CD4-positive, alpha-beta T cell (primary cell): Measurements from ENCODE around the gene CCDC194. TPM values are rescaled to one million over a fixed set of nuclear protein-coding genes. Genes with fewer than 3 reads are reported as not detected.
A peak's percentile ranks its signal among the peaks of the same experiment; 100 is the strongest.

Source experiments
- ATAC-seq: fragments of 200-7000 bp; cut with Tn5 transposase; one replicate; pipeline ENCODE4 v1.10.0; 2022; ENCODE audit warnings: mild to moderate bottlenecking; ENCODE audit not compliant: poor library complexity
- CTCF ChIA-PET: fragments of 350-600 bp; sonication (Branson Sonifier 250); formaldehyde crosslinking; loops from one replicate; lab custom pipeline; 2021; ENCODE audit warnings: antibody characterized with exemption, inconsistent platforms; lab: Charles Lee
- POLR2A ChIA-PET: fragments of 350-600 bp; sonication (Branson Sonifier 250); formaldehyde crosslinking; loops from one replicate; lab custom pipeline; 2021; ENCODE audit warnings: antibody characterized with exemption, inconsistent platforms; lab: Charles Lee
- DNase-seq, 14 experiments: peaks; one replicate each; pipeline ENCODE4 v3.0.0-alpha.2; 2013 to 2020; ENCODE audit warnings: mixed read lengths in 2 of 14
- H3K27ac ChIP-seq, 2 donors: one replicate each; pipeline versions ENCODE4 v1.5.1 to v1.7.0; 2013; ENCODE audit warnings: low read length in 2 of 2, low read depth in 1 of 2, mild to moderate bottlenecking in 1 of 2
- H3K27me3 ChIP-seq, 2 experiments: 1 replicate in 1 of 2; 2 replicates in 1 of 2; pipeline versions ENCODE4 v1.6.1 to v1.7.0; 2013; ENCODE audit warnings: low read length in 2 of 2, control low read depth in 1 of 2, mild to moderate bottlenecking in 1 of 2, moderate library complexity in 1 of 2; ENCODE audit not compliant: insufficient read depth in 2 of 2, control insufficient read depth in 1 of 2
- H3K36me3 ChIP-seq: one replicate; pipeline ENCODE4 v1.6.1; 2013; ENCODE audit warnings: low read length, control low read depth; ENCODE audit not compliant: insufficient read depth
- H3K4me1 ChIP-seq: one replicate; pipeline ENCODE4 v1.6.1; 2013; ENCODE audit warnings: low read length, control low read depth; ENCODE audit not compliant: insufficient read depth
- H3K4me3 ChIP-seq: one replicate; pipeline ENCODE4 v1.5.1; 2013; ENCODE audit warnings: mild to moderate bottlenecking, low read length, moderate library complexity
- H3K9me3 ChIP-seq, 2 experiments: 1 replicate in 1 of 2; 2 replicates in 1 of 2; pipeline versions ENCODE4 v1.6.1 to v1.7.0; 2013; ENCODE audit warnings: low read length in 2 of 2, mild to moderate bottlenecking in 2 of 2, control low read depth in 1 of 2, moderate library complexity in 1 of 2; ENCODE audit not compliant: control insufficient read depth in 1 of 2, insufficient read depth in 1 of 2
- H3K27ac Mint-ChIP-seq: one replicate; pipeline ENCODE4 v1.8.0; 2020; ENCODE audit warnings: mixed read lengths
- H3K27me3 Mint-ChIP-seq: one replicate; pipeline ENCODE4 v1.8.0; 2021; ENCODE audit warnings: mixed read lengths
- H3K36me3 Mint-ChIP-seq: one replicate; pipeline ENCODE4 v1.8.0; 2021; ENCODE audit warnings: low read depth, mixed read lengths
- H3K4me1 Mint-ChIP-seq: one replicate; pipeline ENCODE4 v1.8.0; 2021; ENCODE audit warnings: low read depth, mixed read lengths
- H3K4me3 Mint-ChIP-seq: one replicate; pipeline ENCODE4 v1.8.0; 2020; ENCODE audit warnings: mild to moderate bottlenecking, mixed read lengths
- H3K9me3 Mint-ChIP-seq: one replicate; pipeline ENCODE4 v1.8.0; 2020; ENCODE audit warnings: mixed read lengths
- CTCF ChIP-seq: fragments of 200-600 bp; IDR thresholded peaks from one replicate; pipeline ENCODE4 v1.8.0; 2022; ENCODE audit warnings: antibody characterized with exemption, mild to moderate bottlenecking
- intact Hi-C, 2 experiments: fragments of 100-400 bp; cut with DNase I in 1 of 2; cut with micrococcal nuclease in 1 of 2; formaldehyde crosslinking; loops; one replicate each; pipeline versions ENCODE4 v1.15.1 to v1.9.0; 2023 to 2025; cut with DNase I, micrococcal nuclease
- total RNA-seq, 174 experiments: library from RNA in 2 of 174; stranded (reverse) in 2 of 174; gene quantifications; one replicate each; pipeline ENCODE4 v1.2.3 and lab custom pipeline; 2021 to 2026

CCDC194 gene
- total RNA-seq, 2 experiments from 2014 or later, result not detected

DNA sequence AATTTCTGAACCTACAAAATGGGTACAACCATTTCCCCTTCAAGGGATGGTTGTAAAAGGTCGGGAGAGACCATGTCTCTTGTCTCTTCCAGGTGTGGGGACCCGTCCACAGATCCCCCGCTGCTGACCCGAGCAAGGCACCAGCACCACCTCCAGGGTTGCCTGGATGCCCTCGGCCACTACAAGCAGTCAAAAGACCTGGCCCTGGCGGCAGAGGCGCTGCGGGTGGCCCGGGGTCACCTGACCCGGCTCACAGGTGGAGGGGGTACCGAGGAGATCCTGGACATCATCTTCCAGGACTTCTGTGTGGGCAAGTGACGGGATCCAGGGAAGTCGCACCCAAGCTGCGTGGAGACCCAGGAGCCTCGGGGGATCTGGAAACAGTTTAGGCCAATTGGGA is 52.6 kb downstream of the CCDC194 start:
- ChIA-PET POLR2A (no interaction called here), CTCF (no interaction called here)
- Mint-ChIP-seq H3K36me3 (peaks cover 11% of the 10 kb centered on the region), H3K27me3 (no peaks in the 10 kb centered on the region), H3K27ac (no peak overlapping the region), H3K4me3 (peak overlapping the region; percentile 30), H3K4me1 (peaks cover 14% of the 10 kb centered on the region), H3K9me3 (no peaks in the 10 kb centered on the region)
- ATAC-seq (no peak), DNase-seq (peak in 1 of 14 experiments; percentile 14)
- no peaks in the 10 kb centered on the region for H3K9me3 ChIP-seq
- no peaks in the 10 kb centered on the region for H3K27me3 ChIP-seq
- no peak overlapping the region for H3K4me3 ChIP-seq
- intact Hi-C loops, result no loop called here
- TF ChIP-seq CTCF, result no peak
- no peak overlapping the region for H3K27ac ChIP-seq
- peaks cover 25% of the 10 kb centered on the region for H3K4me1 ChIP-seq
- H3K36me3 ChIP-seq, result peaks cover 7% of the 10 kb centered on the region

GRCh38 chr19:17340871-17341357 is 53.1 kb downstream of the CCDC194 start:
- DNase-seq (peak in 1 of 14 experiments; percentile 36), ATAC-seq (no peak)
- ChIA-PET POLR2A (no interaction called here), CTCF (no interaction called here)
- intact Hi-C loops, result no loop called here
- H3K9me3 Mint-ChIP-seq, result no peaks in the 10 kb centered on the region
- Histone ChIP-seq H3K27me3 (no peaks in the 10 kb centered on the region), H3K9me3 (no peaks in the 10 kb centered on the region), H3K4me1 (peaks cover 24% of the 10 kb centered on the region), H3K36me3 (peaks cover 7% of the 10 kb centered on the region), H3K4me3 (no peak overlapping the region), H3K27ac (no peak overlapping the region)
- H3K4me1 Mint-ChIP-seq, result peaks cover 13% of the 10 kb centered on the region
- no peak for TF ChIP-seq CTCF
- no peaks in the 10 kb centered on the region for H3K27me3 Mint-ChIP-seq
- peaks cover 11% of the 10 kb centered on the region for H3K36me3 Mint-ChIP-seq
- peak overlapping the region; percentile 30 for H3K4me3 Mint-ChIP-seq
- H3K27ac Mint-ChIP-seq, result no peak overlapping the region

Other genes with a start within 250 kb of the CCDC194 start
- 10 to 100 TPM; 23.1 to 24.3 TPM for gene USE1, start 178.8 kb downstream of the CCDC194 start, total RNA-seq
- 10 to 100 TPM; 20.5 to 22.2 TPM for gene OCEL1, start 168.0 kb downstream of the CCDC194 start, total RNA-seq
- 1 to 10 TPM in 1 of 2 experiments, under 1 TPM in 1; 0.74 to 1.1 TPM for gene NR2F6, start 148.3 kb downstream of the CCDC194 start, total RNA-seq
- not detected for gene USHBP1, start 129.5 kb downstream of the CCDC194 start, total RNA-seq
- 10 to 100 TPM; 56.2 to 63.5 TPM for gene BABAM1, start 126.8 kb downstream of the CCDC194 start, total RNA-seq
- 1 to 10 TPM in 1 of 2 experiments, under 1 TPM in 1; 0.85 to 1.9 TPM for gene ANKLE1, start 112.3 kb downstream of the CCDC194 start, total RNA-seq
- gene ABHD8, start 90.8 kb downstream of the CCDC194 start, total RNA-seq, result 1 to 10 TPM; 4.4 to 4.6 TPM
- gene MRPL34, start 88.3 kb downstream of the CCDC194 start, total RNA-seq, result 10 to 100 TPM; 28.4 to 28.7 TPM
- 10 to 100 TPM; 41.4 to 43.4 TPM for gene DDA1, start 84.6 kb downstream of the CCDC194 start, total RNA-seq
- 10 to 100 TPM; 15.3 TPM for gene ANO8, start 59.3 kb downstream of the CCDC194 start, total RNA-seq
- gene GTPBP3, start 56.6 kb downstream of the CCDC194 start, total RNA-seq, result 10 to 100 TPM; 21.2 to 24.0 TPM
- not detected for gene PLVAP, start 16.9 kb downstream of the CCDC194 start, total RNA-seq
- 10 to 100 TPM; 16.1 to 16.8 TPM for gene BST2, start 11.4 kb upstream of the CCDC194 start, total RNA-seq
- 10 to 100 TPM in 1 of 2 experiments, 1 to 10 TPM in 1; 9.8 to 10.7 TPM for gene MVB12A, start 25.9 kb upstream of the CCDC194 start, total RNA-seq
- not detected for gene TMEM221, start 54.5 kb upstream of the CCDC194 start, total RNA-seq
- not detected for gene NXNL1, start 66.7 kb upstream of the CCDC194 start, total RNA-seq
- gene SLC27A1, start 76.3 kb upstream of the CCDC194 start, total RNA-seq, result 1 to 10 TPM; 3.0 TPM
- 10 to 100 TPM; 41.5 to 44.6 TPM for gene PGLS, start 117.5 kb upstream of the CCDC194 start, total RNA-seq
- gene COLGALT1, start 161.5 kb upstream of the CCDC194 start, total RNA-seq, result 10 to 100 TPM; 30.3 to 30.6 TPM